Fibroblast of villous mesenchyme (primary cell): ENCODE results near the gene SLC35B1. TPM values are rescaled to one million over a fixed set of nuclear protein-coding genes. Genes with fewer than 3 reads are reported as not detected.
A peak's percentile ranks its signal among the peaks of the same experiment; 100 is the strongest.

Experiments used
- DNase-seq: peaks from one replicate; pipeline ENCODE4 v3.0.0-alpha.2; 2010; ENCODE audit warnings: low read depth
- H3K4me3 ChIP-seq: 2 replicates; pipeline ENCODE4 v1.5.1; 2011; ENCODE audit warnings: low read depth, mild to moderate bottlenecking, low read length
- CTCF ChIP-seq: IDR thresholded peaks from 2 replicates; pipeline ENCODE4 v1.5.1; 2012; ENCODE audit warnings: low read depth, mild to moderate bottlenecking, low read length; ENCODE audit not compliant: insufficient read depth
- total RNA-seq: library from RNA; depleted of rRNA; stranded (reverse); fragments of >200 nt; gene quantifications from 2 replicates; pipeline ENCODE4 v1.2.3, GENCODE V29; 2012

Gene SLC35B1
- total RNA-seq, 1 donor, result 61.3 TPM

DNA sequence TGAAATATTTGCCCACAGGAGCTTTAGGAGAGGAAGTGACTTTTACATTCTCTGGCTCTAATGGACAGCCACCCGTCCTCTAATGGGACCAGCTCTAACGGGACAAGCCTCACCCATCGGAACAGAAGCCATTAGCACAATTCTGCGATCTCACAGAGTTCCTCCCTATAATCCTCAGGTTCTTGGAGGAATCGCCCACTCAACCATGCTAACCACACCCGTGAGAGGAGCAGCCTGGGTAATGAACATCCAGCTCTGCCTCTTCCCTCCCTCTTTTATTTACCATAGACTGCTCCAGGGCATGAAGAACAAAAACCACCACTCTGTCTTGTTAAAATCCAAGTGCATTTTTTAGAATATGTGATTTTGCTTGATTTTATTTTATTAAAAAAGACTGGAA lies 6.8 kb downstream of the SLC35B1 start:
- TF ChIP-seq CTCF, result no peak
- H3K4me3 ChIP-seq, result no peak overlapping the region
- no peak for DNase-seq

DNA sequence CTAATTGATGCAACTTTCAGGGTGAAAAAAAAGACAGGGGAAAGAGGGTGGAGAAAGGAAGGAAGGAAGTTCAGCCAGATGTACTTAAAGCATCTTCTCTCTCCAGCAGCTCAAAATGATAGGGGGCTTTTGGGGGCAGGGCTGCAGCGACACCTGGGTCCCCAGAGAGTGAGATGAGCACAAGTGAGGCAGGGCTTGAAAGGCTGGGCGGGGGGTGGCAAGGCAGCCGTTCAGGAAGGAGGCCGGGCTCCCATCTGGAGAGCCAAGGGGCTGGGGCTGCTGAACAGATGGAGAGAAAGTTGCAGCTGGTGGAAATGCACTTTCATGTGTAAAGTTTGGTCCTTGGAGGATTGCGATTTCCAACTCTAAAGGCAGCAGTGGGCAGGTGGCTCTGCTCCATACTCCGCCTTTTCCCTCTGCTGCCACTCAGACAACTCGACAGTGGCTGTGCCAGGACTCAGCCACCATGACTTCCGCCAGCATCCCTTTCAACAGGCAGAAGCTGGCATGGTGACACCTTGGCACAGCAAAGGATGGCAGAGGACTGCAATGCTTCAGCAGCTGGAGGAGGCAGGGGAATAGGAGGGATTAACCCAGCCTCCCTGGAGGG lies 7.7 kb downstream of the SLC35B1 start:
- no peak for TF ChIP-seq CTCF
- DNase-seq, result no peak

DNA sequence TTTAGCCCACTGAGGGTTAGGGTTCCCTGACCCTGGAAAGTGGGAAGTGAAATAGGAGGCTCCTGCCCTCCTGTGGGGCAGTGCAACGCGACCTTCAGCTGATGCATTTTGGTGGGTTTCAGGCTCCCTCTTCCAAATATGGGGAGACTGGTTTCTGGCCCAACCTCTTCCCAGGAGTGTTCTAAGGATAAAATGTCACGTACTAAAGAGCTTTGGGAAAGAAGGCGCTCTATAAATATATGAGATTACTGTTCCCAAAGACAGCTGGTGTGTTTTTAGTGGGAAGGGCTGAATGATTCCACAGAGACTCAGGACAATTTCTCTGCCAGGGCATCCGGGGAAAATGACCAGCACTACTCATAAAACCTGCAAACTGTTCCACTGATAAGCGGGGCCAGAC lies 9.8 kb downstream of the SLC35B1 start:
- no peak for DNase-seq
- no peak for TF ChIP-seq CTCF
- H3K4me3 ChIP-seq, result no peak overlapping the region

More for the DNA sequence above, 7.7 kb downstream of the SLC35B1 start:
- no peak overlapping the region for H3K4me3 ChIP-seq

DNA sequence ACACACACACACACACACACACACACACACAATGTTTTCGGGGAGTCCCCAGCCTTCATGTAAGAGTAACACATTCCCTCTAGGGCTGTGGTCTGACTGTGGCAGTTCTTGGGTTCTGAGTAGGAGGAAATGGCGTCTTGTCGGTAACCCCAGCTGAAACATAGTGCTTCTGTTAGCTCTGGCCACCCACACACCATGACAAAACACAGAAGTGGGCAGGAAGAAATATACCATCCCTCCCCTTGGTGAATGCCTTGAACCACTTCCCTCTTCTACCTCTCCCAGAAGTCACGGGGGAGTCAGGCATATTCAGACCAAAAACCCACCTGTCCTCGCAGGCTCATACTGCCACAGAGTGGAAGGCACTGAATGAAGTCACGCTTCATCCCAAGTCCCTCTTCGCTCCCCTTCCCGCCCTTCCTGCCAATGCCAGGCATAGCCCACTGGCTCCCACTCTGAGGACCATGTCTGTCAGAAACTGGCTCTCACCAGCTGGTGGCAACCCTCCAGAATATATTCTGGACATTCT lies 11.5 kb downstream of the SLC35B1 start:
- DNase-seq, result no peak
- TF ChIP-seq CTCF, result no peak
- no peak overlapping the region for H3K4me3 ChIP-seq

DNA sequence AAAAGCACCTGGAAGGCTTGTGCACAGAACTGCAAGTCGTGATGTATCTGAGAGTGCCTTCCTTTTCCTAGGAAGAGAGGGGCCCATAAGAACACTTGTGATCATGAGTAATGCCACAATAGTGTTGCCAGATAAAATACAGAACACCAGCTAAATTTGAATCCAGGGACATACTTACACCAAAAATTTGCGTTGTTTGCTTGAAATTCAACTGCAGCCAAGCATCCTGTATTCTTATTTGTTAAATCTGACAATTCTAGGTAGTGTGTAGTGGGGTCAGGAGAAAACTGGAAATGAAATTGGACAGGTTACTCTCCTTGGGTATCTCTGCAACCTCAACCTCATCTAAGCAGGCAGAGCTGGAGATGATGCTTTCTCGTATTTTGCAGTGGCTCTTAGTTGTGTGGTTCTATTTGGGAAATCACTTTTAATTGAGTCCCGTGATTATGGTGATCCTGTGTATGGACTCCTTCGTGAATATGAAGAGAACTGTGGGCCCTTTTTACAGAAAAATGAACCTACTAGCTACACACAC lies 12.0 kb downstream of the SLC35B1 start:
- no peak for DNase-seq
- H3K4me3 ChIP-seq, result no peak overlapping the region

GRCh38 chr17:49694847-49695697 lies 12.7 kb downstream of the SLC35B1 start:
- peak; percentile 92 for TF ChIP-seq CTCF
- DNase-seq, result peak; percentile 37
- H3K4me3 ChIP-seq, result no peak overlapping the region

More for the DNA sequence above, 12.0 kb downstream of the SLC35B1 start:
- no peak for TF ChIP-seq CTCF
